ENCODE measurements around the gene KNDC1.
"Not testable (repeated sequence)": the region's sequence is repeated elsewhere in the genome, so short reads cannot be mapped to it uniquely, and the experiment has no call there.

KNDC1 gene

GRCh38 chr10:133159950-133160825 lies at the start of gene KNDC1:
TSS of gene KNDC1 (plus strand) at chr10:133160219. CDS start at chr10:133160468, 249 bp downstream.
- DNase-seq (ENCODE audit: low spot score), result no peak

GRCh38 chr10:133110609-133111275 lies 49.3 kb upstream of the KNDC1 start:
- DNase-seq (ENCODE audit: low spot score), result no peak

- DNase-seq (ENCODE audit: low spot score), result not testable (repeated sequence)
These were observed 48.4 kb upstream of the KNDC1 start for GRCh38 chr10:133111640-133112039.

- DNase-seq (ENCODE audit: low spot score), result no peak
These were observed 46.7 kb upstream of the KNDC1 start for GRCh38 chr10:133113146-133113830.

- no peak for DNase-seq (ENCODE audit: low spot score)
These were observed 46.2 kb upstream of the KNDC1 start for GRCh38 chr10:133113847-133114246.

GRCh38 chr10:133114251-133114650 lies 45.8 kb upstream of the KNDC1 start:
- DNase-seq (ENCODE audit: low spot score), result no peak

GRCh38 chr10:133114726-133115452 lies 45.1 kb upstream of the KNDC1 start:
- DNase-seq (ENCODE audit: low spot score), result no peak

GRCh38 chr10:133115453-133115842 lies 44.6 kb upstream of the KNDC1 start:
- no peak for DNase-seq (ENCODE audit: low spot score)

- DNase-seq (ENCODE audit: low spot score), result no peak
These were observed 44.0 kb upstream of the KNDC1 start for GRCh38 chr10:133115976-133116375.

- DNase-seq (ENCODE audit: low spot score), result no peak
These were observed 43.6 kb upstream of the KNDC1 start for GRCh38 chr10:133116455-133116854.

GRCh38 chr10:133117036-133117687 lies 42.9 kb upstream of the KNDC1 start:
- DNase-seq (ENCODE audit: low spot score), result no peak

GRCh38 chr10:133117688-133118071 lies 42.3 kb upstream of the KNDC1 start:
- no peak for DNase-seq (ENCODE audit: low spot score)

- no peak for DNase-seq (ENCODE audit: low spot score)
These were observed 38.5 kb upstream of the KNDC1 start for GRCh38 chr10:133121479-133121878.

- no peak for DNase-seq (ENCODE audit: low spot score)
These were observed 37.7 kb upstream of the KNDC1 start for GRCh38 chr10:133122171-133122935.

GRCh38 chr10:133123050-133123745 lies 36.8 kb upstream of the KNDC1 start:
- DNase-seq (ENCODE audit: low spot score), result no peak

- DNase-seq (ENCODE audit: low spot score), result no peak
These were observed 36.2 kb upstream of the KNDC1 start for GRCh38 chr10:133123746-133124356.

GRCh38 chr10:133124357-133125211 lies 35.4 kb upstream of the KNDC1 start:
- DNase-seq (ENCODE audit: low spot score), result no peak

- DNase-seq (ENCODE audit: low spot score), result no peak
These were observed 34.1 kb upstream of the KNDC1 start for GRCh38 chr10:133125901-133126300.

Measured in hematopoietic multipotent progenitor cell treated with erythropoietin and hydrocortisone succinate and interleukin-3 and kit ligand, for 17 days (in vitro differentiated cells).